ENCODE measurements around the gene SLC30A7. TPM values are rescaled to one million over a fixed set of nuclear protein-coding genes. Genes with fewer than 3 reads are reported as not detected.
A peak's percentile ranks its signal among the peaks of the same experiment; 100 is the strongest.
"Not testable (repeated sequence)": the region's sequence is repeated elsewhere in the genome, so short reads cannot be mapped to it uniquely, and the experiment has no call there.

SLC30A7 gene
- total RNA-seq, 1 donor from 2014 or later: 22.2 TPM

GRCh38 chr1:100852976-100853375, 42.9 kb upstream of the SLC30A7 start:
- H3K79me2 ChIP-seq (ENCODE audit: low read depth): no peaks in the 10 kb centered on the region
- H3K27ac ChIP-seq: no peak overlapping the region
- no peaks in the 10 kb centered on the region for H3K27me3 ChIP-seq
- Mint-ChIP-seq H3K4me3 (no peak overlapping the region), H3K4me1 (no peaks in the 10 kb centered on the region), H3K36me3 (no peaks in the 10 kb centered on the region), H3K27me3 (ENCODE audit: insufficient read depth, low read depth) (no peaks in the 10 kb centered on the region), H3K9me3 (peaks cover 5% of the 10 kb centered on the region), H3K27ac (no peak overlapping the region)
- no peak overlapping the region for H3K9ac ChIP-seq
- H2AFZ ChIP-seq (replicated peaks): no peak overlapping the region
- H3F3A ChIP-seq (ENCODE audit: low read depth): no peaks in the 10 kb centered on the region
- DNase-seq (ENCODE audit: low spot score): no peak
- no peak overlapping the region for H3K4me2 ChIP-seq
- no peaks in the 10 kb centered on the region for H3K9me3 ChIP-seq (ENCODE audit: low read depth)
- no peak overlapping the region for H3K4me3 ChIP-seq
- H3K36me3 ChIP-seq: no peaks in the 10 kb centered on the region
- no peaks in the 10 kb centered on the region for H4K20me1 ChIP-seq (ENCODE audit: low read depth)
- TF ChIP-seq EZH2phosphoT487 (IDR thresholded peaks at IDR 0.05): no peak
- TF ChIP-seq EZH2 (IDR thresholded peaks at IDR 0.05): no peak
- TF ChIP-seq, protein P1, sequence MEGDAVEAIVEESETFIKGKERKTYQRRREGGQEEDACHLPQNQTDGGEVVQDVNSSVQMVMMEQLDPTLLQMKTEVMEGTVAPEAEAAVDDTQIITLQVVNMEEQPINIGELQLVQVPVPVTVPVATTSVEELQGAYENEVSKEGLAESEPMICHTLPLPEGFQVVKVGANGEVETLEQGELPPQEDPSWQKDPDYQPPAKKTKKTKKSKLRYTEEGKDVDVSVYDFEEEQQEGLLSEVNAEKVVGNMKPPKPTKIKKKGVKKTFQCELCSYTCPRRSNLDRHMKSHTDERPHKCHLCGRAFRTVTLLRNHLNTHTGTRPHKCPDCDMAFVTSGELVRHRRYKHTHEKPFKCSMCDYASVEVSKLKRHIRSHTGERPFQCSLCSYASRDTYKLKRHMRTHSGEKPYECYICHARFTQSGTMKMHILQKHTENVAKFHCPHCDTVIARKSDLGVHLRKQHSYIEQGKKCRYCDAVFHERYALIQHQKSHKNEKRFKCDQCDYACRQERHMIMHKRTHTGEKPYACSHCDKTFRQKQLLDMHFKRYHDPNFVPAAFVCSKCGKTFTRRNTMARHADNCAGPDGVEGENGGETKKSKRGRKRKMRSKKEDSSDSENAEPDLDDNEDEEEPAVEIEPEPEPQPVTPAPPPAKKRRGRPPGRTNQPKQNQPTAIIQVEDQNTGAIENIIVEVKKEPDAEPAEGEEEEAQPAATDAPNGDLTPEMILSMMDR (IDR thresholded peaks at IDR 0.05): no peak
- peaks cover 2% of the 10 kb centered on the region for H3K4me1 ChIP-seq

GRCh38 chr1:100855116-100855515, 40.8 kb upstream of the SLC30A7 start:
- not testable (repeated sequence) for H3K4me1 ChIP-seq; H3F3A ChIP-seq (ENCODE audit: low read depth); H3K9me3 ChIP-seq (ENCODE audit: low read depth); H3K4me1 Mint-ChIP-seq; H3K36me3 Mint-ChIP-seq; H3K27ac ChIP-seq; H3K27ac Mint-ChIP-seq; DNase-seq (ENCODE audit: low spot score); H3K9me3 Mint-ChIP-seq; H3K27me3 ChIP-seq; H3K9ac ChIP-seq; H3K36me3 ChIP-seq; H3K4me3 ChIP-seq; H4K20me1 ChIP-seq (ENCODE audit: low read depth); H2AFZ ChIP-seq (replicated peaks); H3K79me2 ChIP-seq (ENCODE audit: low read depth); H3K4me2 ChIP-seq; H3K4me3 Mint-ChIP-seq; H3K27me3 Mint-ChIP-seq (ENCODE audit: insufficient read depth, low read depth)

- H3K27ac Mint-ChIP-seq: peak overlapping the region; percentile 36
- H3K4me1 Mint-ChIP-seq: peaks cover 9% of the 10 kb centered on the region
- TF ChIP-seq EZH2phosphoT487 (IDR thresholded peaks at IDR 0.05): no peak
- TF ChIP-seq, protein P1 (IDR thresholded peaks at IDR 0.05): no peak
- TF ChIP-seq EZH2 (IDR thresholded peaks at IDR 0.05): no peak
These were observed 35.4 kb upstream of the SLC30A7 start for GRCh38 chr1:100860397-100860991.

DNA sequence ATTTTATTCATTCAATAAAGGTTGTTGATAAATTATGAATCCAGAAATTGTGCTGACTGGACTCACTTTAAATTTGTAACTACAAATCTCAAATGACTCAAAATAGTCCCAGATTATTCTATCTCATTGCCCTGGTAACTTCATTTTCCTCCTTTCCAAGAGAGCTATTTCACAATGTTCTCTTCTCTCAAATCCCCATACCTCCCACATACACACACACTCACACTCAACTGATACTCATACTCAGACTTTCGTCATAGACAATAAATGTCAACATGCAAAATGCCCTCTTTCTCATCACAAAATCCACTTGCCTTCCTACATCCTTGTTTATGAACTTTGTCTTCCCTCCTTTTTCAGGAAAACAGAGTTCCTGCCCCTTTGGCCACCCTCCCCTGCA, 34.5 kb upstream of the SLC30A7 start:
- Histone ChIP-seq H3K79me2 (ENCODE audit: low read depth) (no peaks in the 10 kb centered on the region), H3F3A (ENCODE audit: low read depth) (no peaks in the 10 kb centered on the region), H3K4me1 (peaks cover 6% of the 10 kb centered on the region), H3K9ac (no peak overlapping the region), H3K27me3 (no peaks in the 10 kb centered on the region), H3K4me2 (no peak overlapping the region), H4K20me1 (ENCODE audit: low read depth) (no peaks in the 10 kb centered on the region), H3K9me3 (ENCODE audit: low read depth) (no peaks in the 10 kb centered on the region), H3K27ac (no peak overlapping the region), H3K36me3 (no peaks in the 10 kb centered on the region), H2AFZ (replicated peaks) (no peak overlapping the region), H3K4me3 (no peak overlapping the region)
- Mint-ChIP-seq H3K27ac (no peak overlapping the region), H3K9me3 (no peaks in the 10 kb centered on the region), H3K36me3 (no peaks in the 10 kb centered on the region), H3K4me1 (peaks cover 9% of the 10 kb centered on the region), H3K27me3 (ENCODE audit: insufficient read depth, low read depth) (no peaks in the 10 kb centered on the region), H3K4me3 (no peak overlapping the region)
- DNase-seq (ENCODE audit: low spot score): no peak
- TF ChIP-seq, protein P1 (IDR thresholded peaks at IDR 0.05): no peak
- TF ChIP-seq EZH2phosphoT487 (IDR thresholded peaks at IDR 0.05) (no peak), EZH2 (IDR thresholded peaks at IDR 0.05) (no peak)

More at GRCh38 chr1:100860397-100860991, 35.4 kb upstream of the SLC30A7 start:
- peak; percentile 13 for DNase-seq (ENCODE audit: low spot score)
- Mint-ChIP-seq H3K27me3 (ENCODE audit: insufficient read depth, low read depth) (no peaks in the 10 kb centered on the region), H3K4me3 (no peak overlapping the region), H3K9me3 (peaks cover 3% of the 10 kb centered on the region), H3K36me3 (no peaks in the 10 kb centered on the region)
- Histone ChIP-seq H2AFZ (replicated peaks) (peak overlapping the region; percentile 12), H4K20me1 (ENCODE audit: low read depth) (no peaks in the 10 kb centered on the region), H3K4me3 (no peak overlapping the region), H3F3A (ENCODE audit: low read depth) (no peaks in the 10 kb centered on the region), H3K79me2 (ENCODE audit: low read depth) (no peaks in the 10 kb centered on the region), H3K9ac (no peak overlapping the region), H3K36me3 (no peaks in the 10 kb centered on the region), H3K27me3 (no peaks in the 10 kb centered on the region), H3K27ac (no peak overlapping the region), H3K9me3 (ENCODE audit: low read depth) (no peaks in the 10 kb centered on the region), H3K4me2 (peak overlapping the region; percentile 17), H3K4me1 (peaks cover 6% of the 10 kb centered on the region)
